HepG2 (cell line): ENCODE data around the gene SNU13. TPM values are rescaled to one million over a fixed set of nuclear protein-coding genes. Genes with fewer than 3 reads are reported as not detected.

Experiments used
- ATAC-seq: fragments of 200-7000 bp; cut with Tn5 transposase; 3 replicates; pipeline ENCODE4 v1.9.1; 2020; ENCODE audit warnings: mild to moderate bottlenecking, moderate library complexity
- BruUV-seq: library from RNA; stranded (reverse); fragments of 400-500 nt; replicated peaks from 2 replicates; lab custom pipeline; 2021; lab: Mats Ljungman, UMichigan
- CTCF ChIA-PET: fragments of 300-600 bp; formaldehyde crosslinking; extraction: SDS; loops from one replicate; lab custom pipeline; 2021; ENCODE audit warnings: low total read pairs, inconsistent platforms, low intra/inter-chr PET ratio; lab: Yijun Ruan, JAX
- POLR2A ChIA-PET: fragments of 350-600 bp; sonication (Branson Sonifier 250); formaldehyde crosslinking; loops from one replicate; lab custom pipeline; 2020; ENCODE audit warnings: antibody characterized with exemption, inconsistent platforms; lab: Yijun Ruan, JAX
- DNase-seq: peaks from one replicate; pipeline ENCODE4 v3.0.0-alpha.2; 2015; ENCODE audit warnings: low spot score
- FAIRE-seq: peaks from 3 replicates; lab custom pipeline; 2011; peaks lifted over from hg19 to GRCh38; lab: Jason Lieb, UNC
- H2AFZ ChIP-seq: one replicate; pipeline ENCODE4 v1.6.1; 2011; ENCODE audit warnings: low read length, inconsistent platforms
- H3K27ac ChIP-seq: fragments of 300-600 bp; 3 replicates; pipeline ENCODE4 v1.8.0; 2011; ENCODE audit warnings: mixed run types, mild to moderate bottlenecking, mixed read lengths, low read length, inconsistent platforms; ENCODE audit not compliant: insufficient read depth; ENCODE audit errors: extremely low read length
- H3K27me3 ChIP-seq, 2 experiments: fragments of 200-600 bp in 1 of 2; 2 replicates in 1 of 2; 3 replicates in 1 of 2; pipeline versions ENCODE4 v1.6.0 to v1.8.0; 2011; ENCODE audit warnings: low read length in 2 of 2, mild to moderate bottlenecking in 2 of 2, moderate library complexity in 2 of 2, inconsistent platforms in 1 of 2; ENCODE audit not compliant: insufficient read depth in 2 of 2, control insufficient read depth in 1 of 2
- H3K36me3 ChIP-seq, 2 experiments: fragments of 200-600 bp in 1 of 2; replicated peaks in 1 of 2; 2 replicates in 1 of 2; 3 replicates in 1 of 2; pipeline versions ENCODE4 v1.5.1 to v1.8.0; 2011; ENCODE audit warnings: low read length in 2 of 2, inconsistent platforms in 1 of 2; ENCODE audit not compliant: insufficient read depth in 2 of 2, control insufficient read depth in 1 of 2
- H3K4me1 ChIP-seq: 2 replicates; pipeline ENCODE4 v1.5.1; 2012; ENCODE audit warnings: low read length, inconsistent platforms; ENCODE audit not compliant: insufficient read depth
- H3K4me2 ChIP-seq: 2 replicates; pipeline ENCODE4 v1.6.0; 2011; ENCODE audit warnings: low read depth, low read length, inconsistent platforms
- H3K4me3 ChIP-seq, 3 experiments: fragments of 200-600 bp in 1 of 3; sonication (generic), shearing (Covaris generic) in 1 of 3; replicated peaks in 1 of 3; 2 replicates each; pipeline ENCODE4 v1.5.1; 2011 to 2016; ENCODE audit warnings: low read length in 3 of 3, inconsistent platforms in 2 of 3, low read depth in 2 of 3, mild to moderate bottlenecking in 2 of 3, control low read depth in 1 of 3, mixed read lengths in 1 of 3; ENCODE audit not compliant: insufficient read depth in 1 of 3
- H3K79me2 ChIP-seq: one replicate; pipeline ENCODE4 v1.6.1; 2011; ENCODE audit warnings: low read length, inconsistent platforms; ENCODE audit not compliant: insufficient read depth
- H3K9ac ChIP-seq: 2 replicates; pipeline ENCODE4 v1.6.0; 2011; ENCODE audit warnings: mild to moderate bottlenecking, low read depth, low read length, inconsistent platforms; ENCODE audit not compliant: insufficient read depth
- H3K9me3 ChIP-seq: 2 replicates; pipeline ENCODE4 v1.5.1; 2012; ENCODE audit warnings: mild to moderate bottlenecking, low read length
- H4K20me1 ChIP-seq: 2 replicates; pipeline ENCODE4 v1.6.0; 2011; ENCODE audit warnings: inconsistent platforms, mild to moderate bottlenecking, low read length, moderate library complexity; ENCODE audit not compliant: insufficient read depth
- DNMT3B ChIP-seq: conservative IDR thresholded peaks from 2 replicates; pipeline ENCODE4 v1.6.1; 2016; ENCODE audit warnings: missing biosample characterization, control low read depth
- GATAD1 ChIP-seq: IDR thresholded peaks from 2 replicates; pipeline ENCODE4 v1.6.1; 2016; ENCODE audit warnings: missing genetic modification reagents, missing compliant biosample characterization
- LRRFIP1 ChIP-seq: sonication (generic); formaldehyde crosslinking; conservative IDR thresholded peaks from 2 replicates; pipeline ENCODE4 v1.4.0; 2020; ENCODE audit warnings: missing genetic modification reagents
- MAFF ChIP-seq: IDR thresholded peaks from 2 replicates; pipeline ENCODE4 v1.6.1; 2011; ENCODE audit warnings: low read depth, low read length, improper control_type of control experiment
- NFKB2 ChIP-seq: sonication (generic); formaldehyde crosslinking; IDR thresholded peaks from 2 replicates; pipeline ENCODE4 v1.4.0; 2020; ENCODE audit warnings: missing genetic modification reagents, borderline replicate concordance
- SNRNP70 ChIP-seq: fragments of 200-400 bp; formaldehyde crosslinking; IDR thresholded peaks from 2 replicates; pipeline ENCODE4 v1.6.1; 2017; ENCODE audit warnings: mild to moderate bottlenecking, low read depth, low read length, moderate library complexity
- STAT6 ChIP-seq: sonication (generic); formaldehyde crosslinking; IDR thresholded peaks from 2 replicates; pipeline ENCODE4 v1.4.0; 2020; ENCODE audit warnings: missing genetic modification reagents, mild to moderate bottlenecking, borderline replicate concordance
- ZBTB8A ChIP-seq: sonication (generic); formaldehyde crosslinking; IDR thresholded peaks from 2 replicates; pipeline ENCODE4 v1.4.0; 2020; ENCODE audit warnings: mild to moderate bottlenecking, low read depth, missing genetic modification reagents, borderline replicate concordance
- ZNF567 ChIP-seq: sonication (generic); formaldehyde crosslinking; IDR thresholded peaks from 2 replicates; pipeline ENCODE4 v1.8.1; 2023; ENCODE audit warnings: mild to moderate bottlenecking, missing genetic modification reagents, borderline replicate concordance
- ZNF891 ChIP-seq: sonication (generic); formaldehyde crosslinking; IDR thresholded peaks from 2 replicates; pipeline ENCODE4 v1.5.0; 2020; ENCODE audit warnings: mild to moderate bottlenecking, missing genetic modification reagents
- ZXDC ChIP-seq: sonication (generic); formaldehyde crosslinking; IDR thresholded peaks from 2 replicates; pipeline ENCODE4 v1.5.0; 2020; ENCODE audit warnings: mild to moderate bottlenecking, missing genetic modification reagents
- WGBS: methylation state at CpG from one replicate; pipeline ENCODE4 v1.1.6; 2017; ENCODE audit warnings: low lambda C conversion rate; 5-methylcytosine and 5-hydroxymethylcytosine counted together
- in situ Hi-C: cut with HindIII; loops from 2 replicates; pipeline ENCODE4 v1.10.0; 2017; ENCODE audit warnings: low pct_unique_long_range_greater_than_20kb; ENCODE audit not compliant: extremely low pct_ligation_motif_present
- intact Hi-C: fragments of 100-400 bp; cut with micrococcal nuclease; formaldehyde crosslinking; loops from one replicate; pipeline ENCODE4 v1.10.0; 2022; ENCODE audit not compliant: unreplicated experiment
- polyA plus RNA-seq, 8 experiments: library from polyadenylated mRNA; depleted of rRNA in 3 of 8; stranded (reverse) in 7 of 8; unstranded in 1 of 8; fragments of >200 nt; fragmentation: Illumina TruSeq in 4 of 8; extraction: Trizol in 4 of 8; gene quantifications; 2 replicates each; pipeline versions ENCODE4 v1.2.1 to v1.2.3, GENCODE V29; 2011 to 2016; ENCODE audit warnings: low read depth in 4 of 8, missing spikeins in 1 of 8, mixed read lengths in 1 of 8; ENCODE audit not compliant: insufficient read depth in 1 of 8
- total RNA-seq, 5 experiments: library from RNA; depleted of rRNA; stranded (reverse); fragments of >200 nt; fragmentation: Illumina TruSeq; extraction: Trizol; gene quantifications; 2 replicates each; pipeline ENCODE4 v1.2.3, GENCODE V29; 2016; ENCODE audit warnings: low read depth in 1 of 5
- TF ChIP-seq, protein P1 (sequence below): sonication (generic); formaldehyde crosslinking; IDR thresholded peaks from 2 replicates; pipeline ENCODE4 v1.5.0; 2020; ENCODE audit warnings: mild to moderate bottlenecking, missing genetic modification reagents, borderline replicate concordance

The SNU13 gene
- total and polyA plus RNA-seq, 2 of the 13 experiments (the other 11 are each of a cell fraction or from before 2014, with no cell fraction given) = 203 to 287 TPM

DNA sequence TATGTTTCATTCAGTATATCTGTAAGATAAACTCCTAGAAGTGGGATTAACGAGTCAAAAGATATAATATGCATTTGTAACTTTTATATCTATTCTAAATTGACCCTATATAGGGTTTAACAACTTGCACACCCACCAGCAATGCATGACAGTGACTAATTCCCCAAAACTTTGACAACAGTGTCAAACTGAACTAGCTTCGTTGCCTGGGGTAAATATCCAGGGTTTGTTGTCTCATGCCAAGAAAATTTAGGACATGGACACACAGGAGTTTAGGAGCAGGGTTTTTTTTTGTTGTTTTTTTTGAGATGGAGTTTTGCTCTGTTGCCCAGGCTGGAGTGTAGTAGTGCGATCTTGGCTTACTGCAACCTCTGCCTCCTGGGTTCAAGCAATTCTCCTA lies 5.1 kb downstream of the SNU13 start:
- CTCF ChIA-PET = interaction anchor here (0.9 kb wide), 1 partner anchor 17 kb away, joined by 3 read pairs; no protein-coding TSS in a partner anchor
- WGBS = 85% methylated on average over 3 of the region's 3 CpGs
- Histone ChIP-seq H3K4me2 (no peak overlapping the region), H3K4me3 (no peak overlapping the region), H3K9me3 (no peaks in the 10 kb centered on the region), H4K20me1 (peaks cover 6% of the 10 kb centered on the region; the same call in 1 of the 2 replicates), H2AFZ (no peak overlapping the region), H3K79me2 (peaks cover 91% of the 10 kb centered on the region), H3K27ac (peak overlapping the region; percentile 59), H3K36me3 (peaks cover 4 to 18% of the 10 kb centered on the region in 2 experiments), H3K27me3 (no peaks in the 10 kb centered on the region; a peak in 1 of 5 replicates), H3K4me1 (peaks cover 54% of the 10 kb centered on the region), H3K9ac (no peak overlapping the region)
- no TSS peak for BruUV-seq
- intact Hi-C loops = no loop called here
- no peak for ATAC-seq
- POLR2A ChIA-PET = no interaction called here
- no peak for FAIRE-seq
- in situ Hi-C loops = no loop called here
- no peak for DNase-seq
- TF ChIP-seq ZNF567 (CRISPR knock-in tag) (no peak), GATAD1 (CRISPR knock-in tag) (no peak), SNRNP70 (no peak), STAT6 (no peak), ZNF891 (CRISPR knock-in tag) (no peak), DNMT3B (CRISPR knock-in tag) (no peak), NFKB2 (CRISPR knock-in tag) (no peak), ZXDC (CRISPR knock-in tag) (no peak), LRRFIP1 (CRISPR knock-in tag) (no peak), MAFF (no peak), ZBTB8A (CRISPR knock-in tag) (no peak)
- TF ChIP-seq, protein P1, sequence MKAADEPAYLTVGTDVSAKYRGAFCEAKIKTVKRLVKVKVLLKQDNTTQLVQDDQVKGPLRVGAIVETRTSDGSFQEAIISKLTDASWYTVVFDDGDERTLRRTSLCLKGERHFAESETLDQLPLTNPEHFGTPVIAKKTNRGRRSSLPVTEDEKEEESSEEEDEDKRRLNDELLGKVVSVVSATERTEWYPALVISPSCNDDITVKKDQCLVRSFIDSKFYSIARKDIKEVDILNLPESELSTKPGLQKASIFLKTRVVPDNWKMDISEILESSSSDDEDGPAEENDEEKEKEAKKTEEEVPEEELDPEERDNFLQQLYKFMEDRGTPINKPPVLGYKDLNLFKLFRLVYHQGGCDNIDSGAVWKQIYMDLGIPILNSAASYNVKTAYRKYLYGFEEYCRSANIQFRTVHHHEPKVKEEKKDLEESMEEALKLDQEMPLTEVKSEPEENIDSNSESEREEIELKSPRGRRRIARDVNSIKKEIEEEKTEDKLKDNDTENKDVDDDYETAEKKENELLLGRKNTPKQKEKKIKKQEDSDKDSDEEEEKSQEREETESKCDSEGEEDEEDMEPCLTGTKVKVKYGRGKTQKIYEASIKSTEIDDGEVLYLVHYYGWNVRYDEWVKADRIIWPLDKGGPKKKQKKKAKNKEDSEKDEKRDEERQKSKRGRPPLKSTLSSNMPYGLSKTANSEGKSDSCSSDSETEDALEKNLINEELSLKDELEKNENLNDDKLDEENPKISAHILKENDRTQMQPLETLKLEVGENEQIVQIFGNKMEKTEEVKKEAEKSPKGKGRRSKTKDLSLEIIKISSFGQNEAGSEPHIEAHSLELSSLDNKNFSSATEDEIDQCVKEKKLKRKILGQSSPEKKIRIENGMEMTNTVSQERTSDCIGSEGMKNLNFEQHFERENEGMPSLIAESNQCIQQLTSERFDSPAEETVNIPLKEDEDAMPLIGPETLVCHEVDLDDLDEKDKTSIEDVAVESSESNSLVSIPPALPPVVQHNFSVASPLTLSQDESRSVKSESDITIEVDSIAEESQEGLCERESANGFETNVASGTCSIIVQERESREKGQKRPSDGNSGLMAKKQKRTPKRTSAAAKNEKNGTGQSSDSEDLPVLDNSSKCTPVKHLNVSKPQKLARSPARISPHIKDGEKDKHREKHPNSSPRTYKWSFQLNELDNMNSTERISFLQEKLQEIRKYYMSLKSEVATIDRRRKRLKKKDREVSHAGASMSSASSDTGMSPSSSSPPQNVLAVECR (CRISPR knock-in tag) = no peak
